Peyer's patch (tissue), 4 donors: ENCODE measurements around the gene ARHGAP35.

Experiments
- CTCF ChIP-seq, 6 experiments: fragments of 450-650 bp in 4 of 6; fragments of 200-600 bp in 2 of 6; sonication (generic) in 1 of 6; IDR thresholded peaks; one replicate each; pipeline ENCODE4 v1.5.1; 2017 to 2019; ENCODE audit warnings: antibody characterized with exemption in 6 of 6, mild to moderate bottlenecking in 3 of 6, moderate library complexity in 1 of 6
- POLR2A ChIP-seq, 2 donors: fragments of 450-650 bp; IDR thresholded peaks; one replicate each; pipeline ENCODE4 v1.5.1; 2017; ENCODE audit warnings: antibody characterized with exemption in 2 of 2, mild to moderate bottlenecking in 2 of 2, moderate library complexity in 2 of 2

- no peak for TF ChIP-seq CTCF (IDR thresholded peaks at IDR 0.05)
- no peak for TF ChIP-seq POLR2A (IDR thresholded peaks at IDR 0.05)
These were observed 18.0 kb downstream of the ARHGAP35 start for GRCh38 chr19:46878613-46879375.
